Left colon (tissue), 2 donors: ENCODE measurements around the gene SERAC1. TPM values are rescaled to one million over a fixed set of nuclear protein-coding genes. Genes with fewer than 3 reads are reported as not detected.
"Not testable (repeated sequence)": the region's sequence is repeated elsewhere in the genome, so short reads cannot be mapped to it uniquely, and the experiment has no call there.

Experiments used
- ATAC-seq: fragments of 200-7000 bp; cut with Tn5 transposase; one replicate; pipeline ENCODE4 v1.9.1; 2020; ENCODE audit warnings: mild to moderate bottlenecking, moderate library complexity
- DNase-seq, 2 donors: peaks; one replicate each; pipeline ENCODE4 v3.0.0-alpha.2; 2020
- intact Hi-C, 2 donors: fragments of 100-400 bp; cut with DNase I in 1 of 2; cut with micrococcal nuclease in 1 of 2; formaldehyde crosslinking; loops; one replicate each; pipeline versions ENCODE4 v1.11.2 to v1.14.0; 2022; cut with DNase I, micrococcal nuclease
- long read RNA-seq: library from polyadenylated mRNA; unstranded; transcript quantifications from one replicate; pipeline ENCODE4 v2.0.0, GENCODE V29; 2021
- total RNA-seq, 2 donors: library from RNA; stranded (reverse); fragmentation: NEBNext Ultra II Directional; extraction: Animal tissue kit (Norgen Biotek cat#: 25700); gene quantifications; one replicate each; pipeline ENCODE4 v1.2.1, GENCODE V29; 2021
- donor health status: DM: no; HTN: no; CAD: no.
- donor health status: DM: yes; HTN: yes; CAD: no.

The SERAC1 gene
- total RNA-seq, result 10 to 100 TPM in 1 of 2 donors, 1 to 10 TPM in 1; 8.7 to 13.0 TPM
- long read RNA-seq, partial matches to known transcripts, result 0 of 7 reads
- long read RNA-seq, other reads (novel, unspliced or antisense), result 3 of 7 reads

- intact Hi-C loops, result no loop called here
- no peak for DNase-seq
- ATAC-seq, result peak; percentile 76
Observed at GRCh38 chr6:158168040-158168289, at the start of gene SERAC1. TSS of gene SERAC1 (minus strand) at chr6:158168262. CDS start at chr6:158158363, 9,899 bp downstream.

- DNase-seq (peak; percentile 54 to 69), ATAC-seq (peak; percentile 96)
- intact Hi-C loops, result loop anchor here (10.0 kb wide), 2 partner anchors 391 to 481 kb away; no protein-coding TSS in a partner anchor
Observed at GRCh38 chr6:158213925-158214674, 46.0 kb upstream of the SERAC1 start.

GRCh38 chr6:158211273-158212055, 43.4 kb upstream of the SERAC1 start:
- ATAC-seq, result no peak
- intact Hi-C loops, result loop anchor here (10.0 kb wide), 2 partner anchors 393 to 483 kb away; no protein-coding TSS in a partner anchor

GRCh38 chr6:158209582-158210333, 41.7 kb upstream of the SERAC1 start:
- intact Hi-C loops, result loop anchor here (10.0 kb wide), 2 partner anchors 395 to 485 kb away; no protein-coding TSS in a partner anchor
- not testable (repeated sequence) for ATAC-seq

More at GRCh38 chr6:158211273-158212055, 43.4 kb upstream of the SERAC1 start:
- DNase-seq, result no peak

GRCh38 chr6:158208226-158209030, 40.4 kb upstream of the SERAC1 start:
- ATAC-seq, DNase-seq, intact Hi-C loops: not testable (repeated sequence)

More at GRCh38 chr6:158209582-158210333, 41.7 kb upstream of the SERAC1 start:
- DNase-seq, result not testable (repeated sequence)

GRCh38 chr6:158207422-158207788, 39.3 kb upstream of the SERAC1 start:
- intact Hi-C loops, result no loop called here
- DNase-seq (no peak), ATAC-seq (no peak)

- no peak for DNase-seq
- intact Hi-C loops, result no loop called here
- ATAC-seq, result no peak
Observed at GRCh38 chr6:158206740-158207421, 38.8 kb upstream of the SERAC1 start.

- peak; percentile 71 for ATAC-seq
- no peak for DNase-seq
- intact Hi-C loops, result no loop called here
Observed at GRCh38 chr6:158205169-158205944, 37.3 kb upstream of the SERAC1 start.

- intact Hi-C loops, result no loop called here
- DNase-seq (no peak), ATAC-seq (no peak)
Observed at GRCh38 chr6:158198461-158198860, 30.4 kb upstream of the SERAC1 start.

- DNase-seq, result no peak
- ATAC-seq, result peak; percentile 62
- intact Hi-C loops, result no loop called here
Observed at GRCh38 chr6:158194487-158195280, 26.6 kb upstream of the SERAC1 start.

- intact Hi-C loops, result no loop called here
- no peak for ATAC-seq
- DNase-seq, result no peak
Observed at GRCh38 chr6:158191761-158192160, 23.7 kb upstream of the SERAC1 start.

- ATAC-seq (peak; percentile 58), DNase-seq (no peak)
- intact Hi-C loops, result no loop called here
Observed at GRCh38 chr6:158191032-158191431, 23.0 kb upstream of the SERAC1 start.

- no peak for DNase-seq
- no peak for ATAC-seq
- intact Hi-C loops, result no loop called here
Observed at GRCh38 chr6:158188591-158188990, 20.5 kb upstream of the SERAC1 start.

- no peak for ATAC-seq
- intact Hi-C loops, result no loop called here
- DNase-seq, result no peak
Observed at GRCh38 chr6:158185729-158186456, 17.8 kb upstream of the SERAC1 start.

- DNase-seq, result no peak
- ATAC-seq, result peak; percentile 22
- intact Hi-C loops, result no loop called here
Observed at GRCh38 chr6:158184608-158185007, 16.5 kb upstream of the SERAC1 start.
